Peyer's patch (tissue), 4 donors: ENCODE data around the gene CYP4F12. TPM values are rescaled to one million over a fixed set of nuclear protein-coding genes. Genes with fewer than 3 reads are reported as not detected.

ENCODE experiments used
- DNase-seq, 3 donors: peaks; one replicate each; pipeline ENCODE4 v3.0.0-alpha.2; 2017 to 2019
- H3K27ac ChIP-seq, 4 donors: fragments of 200-600 bp; sonication (generic); one replicate each; pipeline ENCODE4 v1.5.1; 2016 to 2019
- H3K27me3 ChIP-seq, 2 donors: fragments of 200-600 bp; sonication (generic); one replicate each; pipeline ENCODE4 v1.5.1; 2019
- H3K36me3 ChIP-seq, 3 donors: fragments of 200-600 bp; sonication (generic); one replicate each; pipeline ENCODE4 v1.5.1; 2016 to 2019
- H3K4me1 ChIP-seq, 4 donors: fragments of 200-600 bp; sonication (generic); one replicate each; pipeline ENCODE4 v1.5.1; 2016 to 2019
- H3K4me3 ChIP-seq, 4 donors: fragments of 200-600 bp; sonication (generic); 1 replicate in 3 of 4; 2 replicates in 1 of 4; pipeline ENCODE4 v1.5.1; 2016 to 2019; ENCODE audit warnings: mild to moderate bottlenecking in 1 of 4
- H3K9me3 ChIP-seq, 4 donors: fragments of 200-600 bp; sonication (generic); one replicate each; pipeline ENCODE4 v1.5.1; 2016 to 2019; ENCODE audit warnings: mild to moderate bottlenecking in 1 of 4
- POLR2A ChIP-seq, 2 donors: fragments of 450-650 bp; IDR thresholded peaks; one replicate each; pipeline ENCODE4 v1.5.1; 2017; ENCODE audit warnings: antibody characterized with exemption in 2 of 2, mild to moderate bottlenecking in 2 of 2, moderate library complexity in 2 of 2
- total RNA-seq, 4 donors: library from RNA; depleted of rRNA; stranded (reverse); fragments of >200 nt; gene quantifications; one replicate each; pipeline ENCODE4 v1.1.0, GENCODE V29; 2016
- TF ChIP-seq, protein P1 (sequence below), 6 experiments: fragments of 450-650 bp in 4 of 6; fragments of 200-600 bp in 2 of 6; sonication (generic) in 1 of 6; IDR thresholded peaks; one replicate each; pipeline ENCODE4 v1.5.1; 2017 to 2019; ENCODE audit warnings: antibody characterized with exemption in 6 of 6, mild to moderate bottlenecking in 3 of 6, moderate library complexity in 1 of 6

CYP4F12 gene
- total RNA-seq, 4 donors from 2014 or later: 64.4 to 736 (median 551) TPM

DNA sequence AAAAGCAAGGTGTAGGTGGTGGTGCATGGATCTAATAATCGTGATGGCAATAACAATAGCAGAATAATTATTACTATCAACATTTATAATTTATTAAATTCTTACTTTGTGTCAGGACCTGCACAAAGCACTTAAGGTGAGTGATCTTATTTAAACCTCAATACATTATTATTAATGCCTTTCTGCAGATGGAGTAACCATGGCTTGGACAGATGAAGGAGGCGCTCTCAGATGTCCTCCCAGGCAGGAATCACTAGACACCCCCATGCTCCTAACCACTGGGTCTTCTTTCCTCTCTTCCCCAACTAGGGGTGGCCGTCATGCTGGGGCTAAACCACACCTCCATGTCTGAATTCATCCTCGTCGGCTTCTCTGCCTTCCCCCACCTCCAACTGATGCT, 54.8 kb downstream of the CYP4F12 start, which contains the start of gene OR10H2:
Gene OR10H2 (plus strand): TSS at position 301 of the 400 bp plus-strand sequence. CDS start 20 bp downstream, at position 321.
- DNase-seq: no peak
- no peak within 1 kb of the TSS for H3K27ac ChIP-seq
- H3K9me3 ChIP-seq: no peaks in the 10 kb centered on the region
- no peak for TF ChIP-seq POLR2A (IDR thresholded peaks at IDR 0.05)
- TF ChIP-seq, protein P1, sequence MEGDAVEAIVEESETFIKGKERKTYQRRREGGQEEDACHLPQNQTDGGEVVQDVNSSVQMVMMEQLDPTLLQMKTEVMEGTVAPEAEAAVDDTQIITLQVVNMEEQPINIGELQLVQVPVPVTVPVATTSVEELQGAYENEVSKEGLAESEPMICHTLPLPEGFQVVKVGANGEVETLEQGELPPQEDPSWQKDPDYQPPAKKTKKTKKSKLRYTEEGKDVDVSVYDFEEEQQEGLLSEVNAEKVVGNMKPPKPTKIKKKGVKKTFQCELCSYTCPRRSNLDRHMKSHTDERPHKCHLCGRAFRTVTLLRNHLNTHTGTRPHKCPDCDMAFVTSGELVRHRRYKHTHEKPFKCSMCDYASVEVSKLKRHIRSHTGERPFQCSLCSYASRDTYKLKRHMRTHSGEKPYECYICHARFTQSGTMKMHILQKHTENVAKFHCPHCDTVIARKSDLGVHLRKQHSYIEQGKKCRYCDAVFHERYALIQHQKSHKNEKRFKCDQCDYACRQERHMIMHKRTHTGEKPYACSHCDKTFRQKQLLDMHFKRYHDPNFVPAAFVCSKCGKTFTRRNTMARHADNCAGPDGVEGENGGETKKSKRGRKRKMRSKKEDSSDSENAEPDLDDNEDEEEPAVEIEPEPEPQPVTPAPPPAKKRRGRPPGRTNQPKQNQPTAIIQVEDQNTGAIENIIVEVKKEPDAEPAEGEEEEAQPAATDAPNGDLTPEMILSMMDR (IDR thresholded peaks at IDR 0.05): no peak
- no peaks in the 10 kb centered on the region for H3K27me3 ChIP-seq
- no peaks in the 10 kb centered on the region for H3K4me1 ChIP-seq
- no peaks in the 10 kb centered on the region for H3K36me3 ChIP-seq
- H3K4me3 ChIP-seq: no peak within 1 kb of the TSS

DNA sequence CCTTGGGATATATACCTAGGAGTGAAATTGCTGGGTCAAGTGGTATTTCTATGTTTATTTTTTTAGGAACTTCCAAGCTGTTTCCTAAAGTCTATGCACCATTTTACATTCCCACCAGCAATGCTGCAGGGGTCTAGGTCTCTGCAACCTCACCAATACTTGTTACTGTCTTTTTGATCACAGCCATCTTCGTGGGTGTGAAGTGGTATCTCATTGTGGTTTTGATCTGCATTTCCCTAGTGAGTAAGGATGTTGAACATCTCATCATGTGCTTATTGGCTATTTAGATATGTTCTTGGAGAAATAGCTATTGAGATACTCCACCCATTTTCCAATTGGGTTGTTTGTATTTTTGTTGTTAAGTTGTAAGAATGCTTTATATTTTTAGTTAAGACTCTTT, 57.7 kb downstream of the CYP4F12 start:
- Histone ChIP-seq H3K27me3 (no peaks in the 10 kb centered on the region), H3K9me3 (no peaks in the 10 kb centered on the region), H3K27ac (no peak overlapping the region), H3K4me3 (no peak overlapping the region), H3K4me1 (no peaks in the 10 kb centered on the region), H3K36me3 (no peaks in the 10 kb centered on the region)
- no peak for DNase-seq
- TF ChIP-seq, protein P1 (IDR thresholded peaks at IDR 0.05): no peak
- TF ChIP-seq POLR2A (IDR thresholded peaks at IDR 0.05): no peak

DNA sequence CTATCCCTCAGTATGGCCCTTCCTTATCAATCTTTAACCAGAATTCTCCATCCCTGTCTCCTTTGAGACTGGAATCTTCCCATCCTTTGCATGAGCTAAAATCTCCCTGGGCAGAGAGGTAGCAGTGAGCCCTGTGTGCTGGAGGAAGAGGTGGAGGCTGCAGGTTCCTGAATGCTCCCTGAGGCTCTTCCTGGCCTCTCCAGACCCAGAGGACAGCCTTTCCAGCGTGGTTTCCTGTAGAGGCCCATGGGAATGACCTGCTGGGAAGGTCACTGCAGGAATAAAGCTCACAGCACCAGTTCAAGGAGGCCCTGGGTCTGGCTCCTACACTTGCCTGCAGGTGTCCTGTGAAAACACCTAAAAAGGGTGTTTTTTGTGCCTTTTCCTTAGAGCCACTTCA, 59.5 kb downstream of the CYP4F12 start:
- Histone ChIP-seq H3K27me3 (no peaks in the 10 kb centered on the region), H3K4me1 (no peaks in the 10 kb centered on the region), H3K4me3 (no peak overlapping the region), H3K27ac (no peak overlapping the region), H3K36me3 (no peaks in the 10 kb centered on the region), H3K9me3 (no peaks in the 10 kb centered on the region)
- TF ChIP-seq, protein P1 (IDR thresholded peaks at IDR 0.05): no peak
- TF ChIP-seq POLR2A (IDR thresholded peaks at IDR 0.05): no peak
- no peak for DNase-seq

DNA sequence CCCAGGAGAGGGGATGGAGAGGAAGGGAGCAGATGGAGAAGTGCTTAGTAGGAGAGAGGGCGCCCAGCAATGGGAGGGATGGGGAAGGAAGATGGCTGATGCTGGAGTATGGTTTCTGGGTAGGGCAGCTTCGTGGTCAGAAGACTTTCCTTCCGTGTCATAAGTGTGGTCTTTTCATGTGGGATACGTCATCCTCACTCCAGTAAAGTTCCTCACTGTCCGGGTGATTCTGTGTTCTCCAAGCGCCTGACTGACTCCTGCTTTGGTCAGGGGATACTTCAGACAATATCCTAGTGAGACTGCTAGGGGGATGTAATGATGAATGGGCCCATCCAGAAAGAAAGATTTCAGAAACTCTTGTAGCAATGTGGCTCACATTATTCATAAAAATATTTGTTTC, 61.0 kb downstream of the CYP4F12 start:
- no peaks in the 10 kb centered on the region for H3K36me3 ChIP-seq
- no peak for TF ChIP-seq POLR2A (IDR thresholded peaks at IDR 0.05)
- TF ChIP-seq, protein P1 (IDR thresholded peaks at IDR 0.05): no peak
- DNase-seq: no peak
- H3K4me1 ChIP-seq: no peaks in the 10 kb centered on the region
- H3K9me3 ChIP-seq: no peaks in the 10 kb centered on the region
- H3K27ac ChIP-seq: no peak overlapping the region
- H3K4me3 ChIP-seq: no peak overlapping the region
- no peaks in the 10 kb centered on the region for H3K27me3 ChIP-seq

DNA sequence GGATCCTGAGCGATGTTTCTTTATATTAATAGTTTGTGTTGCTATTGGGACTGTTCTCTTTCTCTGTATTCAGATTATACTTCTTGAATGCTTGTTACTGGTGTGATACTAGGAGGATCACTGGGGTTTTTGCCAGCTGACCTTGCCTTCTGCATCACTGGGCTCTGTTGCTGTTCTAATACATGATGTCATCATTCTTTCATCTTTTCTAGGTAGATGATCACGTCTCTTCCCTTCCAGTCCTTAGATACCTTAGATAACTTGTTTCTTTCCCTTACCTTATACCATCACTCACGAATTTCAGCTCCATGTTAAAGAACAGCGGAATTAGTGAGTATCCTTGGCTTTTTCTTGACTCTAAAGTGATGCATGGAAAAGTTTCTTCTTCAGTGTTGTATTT, 64.8 kb downstream of the CYP4F12 start, which contains the start of gene OR10H3:
Gene OR10H3 (plus strand): TSS at position 264 of the 400 bp plus-strand sequence. CDS start 3,408 bp downstream, outside the sequence.
- no peak for DNase-seq
- Histone ChIP-seq H3K36me3 (no peaks in the 10 kb centered on the region), H3K27me3 (no peaks in the 10 kb centered on the region), H3K4me1 (no peaks in the 10 kb centered on the region), H3K27ac (no peak within 1 kb of the TSS), H3K9me3 (peaks cover 0 to 9% (median 0%) of the 10 kb centered on the region in 4 donors), H3K4me3 (no peak within 1 kb of the TSS)
- TF ChIP-seq, protein P1 (IDR thresholded peaks at IDR 0.05): no peak
- no peak for TF ChIP-seq POLR2A (IDR thresholded peaks at IDR 0.05)

DNA sequence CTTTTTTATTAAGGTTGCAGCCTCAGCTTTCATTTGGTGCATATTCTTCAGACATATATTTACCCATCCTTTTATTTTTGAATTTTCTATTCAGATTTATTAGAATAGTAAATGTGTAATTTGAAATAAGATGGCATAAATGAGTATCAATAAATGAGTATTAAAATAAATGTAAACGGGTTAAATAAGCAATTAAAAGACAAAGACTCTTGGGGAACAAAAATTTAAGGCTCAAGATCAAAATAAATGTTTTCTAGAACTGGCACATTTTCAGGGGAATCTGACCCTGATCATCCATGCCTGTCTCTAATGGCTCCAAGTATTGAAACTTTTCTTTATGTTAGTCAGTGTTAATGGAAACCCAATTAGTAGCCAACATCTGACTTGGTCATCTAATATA, 67.9 kb downstream of the CYP4F12 start:
- Histone ChIP-seq H3K4me1 (no peaks in the 10 kb centered on the region), H3K9me3 (peaks cover 0 to 9% (median 0%) of the 10 kb centered on the region in 4 donors), H3K36me3 (no peaks in the 10 kb centered on the region), H3K27me3 (no peaks in the 10 kb centered on the region), H3K4me3 (no peak overlapping the region), H3K27ac (no peak overlapping the region)
- TF ChIP-seq, protein P1 (IDR thresholded peaks at IDR 0.05): no peak
- no peak for TF ChIP-seq POLR2A (IDR thresholded peaks at IDR 0.05)
- no peak for DNase-seq
